Common myeloid progenitor, CD34-positive (primary cell): ENCODE measurements around the gene CAPN9.

Experiments
- CTCF ChIA-PET: fragments of 350-600 bp; sonication (Branson Sonifier 250); formaldehyde crosslinking; loops from one replicate; lab custom pipeline; 2021; ENCODE audit warnings: antibody characterized with exemption; lab: Charles Lee
- POLR2A ChIA-PET: fragments of 350-600 bp; sonication (Branson Sonifier 250); formaldehyde crosslinking; loops from one replicate; lab custom pipeline; 2021; ENCODE audit warnings: antibody characterized with exemption; lab: Charles Lee
- DNase-seq, 3 donors: peaks; one replicate each; pipeline versions ENCODE4 v3.0.0 to v3.0.0-alpha.2; 2013
- H3K27ac ChIP-seq, 2 experiments: 1 replicate in 1 of 2; 2 replicates in 1 of 2; pipeline ENCODE4 v1.7.0; 2013; ENCODE audit warnings: inconsistent platforms in 2 of 2, low read length in 2 of 2, mild to moderate bottlenecking in 2 of 2, low read depth in 1 of 2, moderate library complexity in 1 of 2; ENCODE audit not compliant: severe bottlenecking in 2 of 2, insufficient read depth in 1 of 2, poor library complexity in 1 of 2
- H3K27me3 ChIP-seq, 5 experiments: replicated peaks in 2 of 5; 1 replicate in 3 of 5; 2 replicates in 2 of 5; pipeline versions ENCODE4 v1.6.1 to v1.7.0; 2013; ENCODE audit warnings: low read length in 4 of 5, mild to moderate bottlenecking in 2 of 5, moderate library complexity in 2 of 5, inconsistent platforms in 1 of 5; ENCODE audit not compliant: insufficient read depth in 5 of 5, control insufficient read depth in 4 of 5
- H3K36me3 ChIP-seq, 4 experiments: 1 replicate in 2 of 4; 2 replicates in 2 of 4; pipeline versions ENCODE4 v1.6.1 to v1.7.0; 2013; ENCODE audit warnings: low read length in 3 of 4, control low read depth in 1 of 4, mild to moderate bottlenecking in 1 of 4; ENCODE audit not compliant: control insufficient read depth in 4 of 4, insufficient read depth in 4 of 4
- H3K4me1 ChIP-seq, 4 experiments: 1 replicate in 3 of 4; 2 replicates in 1 of 4; pipeline versions ENCODE4 v1.6.1 to v1.7.1; 2013; ENCODE audit warnings: low read length in 3 of 4, mild to moderate bottlenecking in 3 of 4, control low read depth in 1 of 4, inconsistent platforms in 1 of 4, moderate library complexity in 1 of 4; ENCODE audit not compliant: control insufficient read depth in 4 of 4, insufficient read depth in 4 of 4; ENCODE audit errors: control extremely low read depth in 1 of 4
- H3K4me3 ChIP-seq, 7 experiments: 1 replicate in 4 of 7; 2 replicates in 3 of 7; pipeline versions ENCODE4 v1.5.1 to v1.7.0; 2013; ENCODE audit warnings: mild to moderate bottlenecking in 7 of 7, low read length in 6 of 7, moderate library complexity in 6 of 7, inconsistent platforms in 2 of 7, low read depth in 2 of 7, control low read depth in 1 of 7; ENCODE audit not compliant: insufficient read depth in 4 of 7, control insufficient read depth in 1 of 7; ENCODE audit errors: extremely low read depth in 1 of 7
- H3K9me3 ChIP-seq, 5 experiments: 1 replicate in 4 of 5; 2 replicates in 1 of 5; pipeline versions ENCODE4 v1.6.1 to v1.7.1; 2013; ENCODE audit warnings: low read length in 4 of 5, mild to moderate bottlenecking in 2 of 5, inconsistent platforms in 1 of 5, low read depth in 1 of 5, moderate library complexity in 1 of 5; ENCODE audit not compliant: control insufficient read depth in 4 of 5, insufficient read depth in 2 of 5; ENCODE audit errors: control extremely low read depth in 1 of 5
- WGBS: methylation state at CpG from one replicate; pipeline ENCODE4 v1.1.5; 2013; ENCODE audit not compliant: insufficient coverage; 5-methylcytosine and 5-hydroxymethylcytosine counted together

Gene CAPN9

GRCh38 chr1:230797376-230797920 lies 50.3 kb downstream of the CAPN9 start:
- Histone ChIP-seq H3K27me3 (peaks cover 0 to 54% (median 13%) of the 10 kb centered on the region in 5 experiments), H3K4me3 (no peak overlapping the region), H3K36me3 (no peaks in the 10 kb centered on the region), H3K9me3 (no peaks in the 10 kb centered on the region), H3K27ac (no peak overlapping the region), H3K4me1 (no peaks in the 10 kb centered on the region)
- ChIA-PET CTCF (interaction anchor here (0.9 to 1.6 kb wide), 5 partner anchors 72 to 418 kb away, joined by 3 to 4 read pairs (median 3); partner anchors contain the start of genes ARV1 and TTC13), POLR2A (no interaction called here)
- DNase-seq: no peak
- WGBS: 82% methylated on average over 13 of the region's 13 CpGs

GRCh38 chr1:230797942-230798365 lies 50.8 kb downstream of the CAPN9 start:
- Histone ChIP-seq H3K27me3 (peaks cover 0 to 49% (median 9%) of the 10 kb centered on the region in 5 experiments), H3K4me3 (no peak overlapping the region), H3K4me1 (no peaks in the 10 kb centered on the region), H3K27ac (no peak overlapping the region), H3K9me3 (no peaks in the 10 kb centered on the region), H3K36me3 (no peaks in the 10 kb centered on the region)
- 26% methylated on average over 5 of the region's 7 CpGs for WGBS
- DNase-seq: peak; percentile 32 to 54 (median 51)
- ChIA-PET CTCF (interaction anchor here (0.8 to 1.6 kb wide), 7 partner anchors 8 to 418 kb away, joined by 3 to 4 read pairs (median 3); partner anchors contain the start of genes ARV1 and TTC13), POLR2A (no interaction called here)

GRCh38 chr1:230798491-230798890 lies 51.3 kb downstream of the CAPN9 start:
- Histone ChIP-seq H3K4me3 (no peak overlapping the region), H3K36me3 (no peaks in the 10 kb centered on the region), H3K27ac (no peak overlapping the region), H3K9me3 (no peaks in the 10 kb centered on the region), H3K27me3 (peaks cover 0 to 44% (median 9%) of the 10 kb centered on the region in 5 experiments), H3K4me1 (no peaks in the 10 kb centered on the region)
- ChIA-PET POLR2A (no interaction called here), CTCF (interaction anchor here (0.8 to 1.6 kb wide), 6 partner anchors 9 to 417 kb away, joined by 3 to 4 read pairs (median 3); partner anchors contain the start of genes ARV1 and TTC13)
- DNase-seq: no peak
- 76% methylated on average over 3 of the region's 5 CpGs for WGBS

GRCh38 chr1:230800891-230801840 lies 54.0 kb downstream of the CAPN9 start:
- Histone ChIP-seq H3K27ac (no peak overlapping the region), H3K27me3 (peaks cover 0 to 25% (median 9%) of the 10 kb centered on the region in 5 experiments), H3K36me3 (no peaks in the 10 kb centered on the region), H3K4me3 (no peak overlapping the region), H3K4me1 (no peaks in the 10 kb centered on the region), H3K9me3 (no peaks in the 10 kb centered on the region)
- CTCF ChIA-PET: no interaction called here
- 95% methylated on average over 7 of the region's 9 CpGs for WGBS
- POLR2A ChIA-PET: no interaction called here
- no peak for DNase-seq

- Histone ChIP-seq H3K9me3 (peaks cover 0 to 6% (median 0%) of the 10 kb centered on the region in 5 experiments), H3K36me3 (no peaks in the 10 kb centered on the region), H3K4me1 (no peaks in the 10 kb centered on the region), H3K27ac (no peak overlapping the region), H3K4me3 (no peak overlapping the region), H3K27me3 (peaks cover 0 to 13% (median 4%) of the 10 kb centered on the region in 5 experiments)
- POLR2A ChIA-PET: interaction anchor here (0.6 kb wide), 1 partner anchor 24 kb away, joined by 3 read pairs; no protein-coding TSS in a partner anchor
- CTCF ChIA-PET: interaction anchor here (1.3 kb wide), 1 partner anchor 406 kb away, joined by 3 read pairs; no protein-coding TSS in a partner anchor
- WGBS: 100% methylated on average over 1 of the region's 2 CpGs
- no peak for DNase-seq
These were observed 57.2 kb downstream of the CAPN9 start for GRCh38 chr1:230804396-230804795.

GRCh38 chr1:230806552-230806951 lies 59.4 kb downstream of the CAPN9 start:
- no peak for DNase-seq
- POLR2A ChIA-PET: no interaction called here
- peaks cover 0 to 4% (median 2%) of the 10 kb centered on the region in 5 experiments for H3K27me3 ChIP-seq
- CTCF ChIA-PET: no interaction called here
- WGBS: no CpG with 5 or more reads among the region's 2 CpGs
- H3K27ac ChIP-seq: no peak overlapping the region
- no peak overlapping the region for H3K4me3 ChIP-seq
- no peaks in the 10 kb centered on the region for H3K4me1 ChIP-seq
- peaks cover 0 to 6% (median 0%) of the 10 kb centered on the region in 5 experiments for H3K9me3 ChIP-seq
- H3K36me3 ChIP-seq: no peaks in the 10 kb centered on the region
